ENCODE results near the gene MSTO1. TPM values are rescaled to one million over a fixed set of nuclear protein-coding genes. Genes with fewer than 3 reads are reported as not detected.
A peak's percentile ranks its signal among the peaks of the same experiment; 100 is the strongest.
"Not testable (repeated sequence)": the region's sequence is repeated elsewhere in the genome, so short reads cannot be mapped to it uniquely, and the experiment has no call there.

MSTO1 gene
- total RNA-seq, 1 donor from 2014 or later, result 31.1 TPM

DNA sequence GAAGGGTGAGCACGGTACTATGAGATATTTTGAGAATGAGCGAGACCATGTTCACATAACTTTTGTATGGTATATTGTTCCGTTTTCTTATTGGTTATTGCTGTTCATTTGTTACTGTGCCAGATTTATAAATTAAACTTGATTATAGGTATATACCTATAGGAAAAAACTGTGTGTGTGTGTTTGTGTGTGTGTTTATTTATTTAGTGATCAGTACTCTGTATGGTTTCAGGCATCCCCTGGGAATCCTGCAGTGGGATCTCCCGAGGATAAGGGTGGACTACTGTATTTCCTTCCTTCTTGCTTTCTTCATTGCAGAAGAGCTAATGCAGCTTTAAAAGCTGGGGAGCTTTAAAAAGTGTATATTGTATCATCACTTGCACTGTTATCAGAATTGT lies 39.4 kb upstream of the MSTO1 start:
- Histone ChIP-seq H3K4me3 (no peak overlapping the region), H3K27ac (no peak overlapping the region), H3K9me3 (no peaks in the 10 kb centered on the region), H3K36me3 (peaks cover 22% of the 10 kb centered on the region), H3K27me3 (ENCODE audit: low read depth) (no peaks in the 10 kb centered on the region), H3K4me1 (no peaks in the 10 kb centered on the region)
- ATAC-seq (no peak), DNase-seq (no peak)
- intact Hi-C loops (cut with DNase I), result no loop called here
- TF ChIP-seq CTCF (IDR thresholded peaks at IDR 0.05), result no peak

DNA sequence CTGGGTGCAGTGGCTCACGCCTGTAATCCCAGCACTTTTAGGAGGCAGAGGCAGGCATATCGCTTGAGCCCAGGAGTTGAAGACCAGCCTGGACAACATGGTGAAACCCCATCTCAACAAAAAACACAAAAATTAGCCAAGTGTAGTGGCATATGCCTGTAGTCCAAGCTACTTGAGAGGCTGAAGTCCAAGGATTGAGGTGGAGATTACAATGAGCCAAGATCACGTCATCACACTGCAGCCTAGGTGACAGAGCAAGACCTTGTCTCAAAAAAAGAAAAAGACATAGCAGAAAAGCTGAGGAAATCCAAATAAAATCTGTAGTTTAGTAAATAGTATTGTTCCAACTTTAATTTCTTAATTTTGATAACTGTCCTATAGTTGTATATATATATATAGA lies 35.9 kb upstream of the MSTO1 start:
- TF ChIP-seq CTCF (IDR thresholded peaks at IDR 0.05), result no peak
- DNase-seq (no peak), ATAC-seq (no peak)
- Histone ChIP-seq H3K36me3 (peaks cover 14% of the 10 kb centered on the region), H3K4me1 (no peaks in the 10 kb centered on the region), H3K4me3 (no peak overlapping the region), H3K9me3 (no peaks in the 10 kb centered on the region), H3K27ac (no peak overlapping the region), H3K27me3 (ENCODE audit: low read depth) (no peaks in the 10 kb centered on the region)
- intact Hi-C loops (cut with DNase I), result no loop called here

- H3K36me3 ChIP-seq; H3K4me3 ChIP-seq; H3K9me3 ChIP-seq; H3K4me1 ChIP-seq; ATAC-seq; intact Hi-C loops (cut with DNase I); H3K27ac ChIP-seq; H3K27me3 ChIP-seq (ENCODE audit: low read depth); DNase-seq: not testable (repeated sequence)
These were observed 34.4 kb upstream of the MSTO1 start for GRCh38 chr1:155575608-155576007.

- H3K9me3 ChIP-seq; intact Hi-C loops (cut with DNase I); DNase-seq; H3K36me3 ChIP-seq; H3K4me1 ChIP-seq; ATAC-seq; H3K27ac ChIP-seq; H3K27me3 ChIP-seq (ENCODE audit: low read depth); H3K4me3 ChIP-seq: not testable (repeated sequence)
These were observed 26.2 kb upstream of the MSTO1 start for GRCh38 chr1:155583846-155584245.

GRCh38 chr1:155589282-155589681 lies 20.7 kb upstream of the MSTO1 start:
- H3K27me3 ChIP-seq (ENCODE audit: low read depth); intact Hi-C loops (cut with DNase I); H3K27ac ChIP-seq; H3K9me3 ChIP-seq; H3K4me1 ChIP-seq; H3K4me3 ChIP-seq; H3K36me3 ChIP-seq; DNase-seq; ATAC-seq: not testable (repeated sequence)

- ATAC-seq (peak; percentile 18 to 36), DNase-seq (peak; percentile 22)
- H3K27ac ChIP-seq; H3K4me1 ChIP-seq; H3K9me3 ChIP-seq; intact Hi-C loops (cut with DNase I); H3K4me3 ChIP-seq; H3K36me3 ChIP-seq; H3K27me3 ChIP-seq (ENCODE audit: low read depth): not testable (repeated sequence)
These were observed 19.3 kb upstream of the MSTO1 start for GRCh38 chr1:155590516-155591247.

DNA sequence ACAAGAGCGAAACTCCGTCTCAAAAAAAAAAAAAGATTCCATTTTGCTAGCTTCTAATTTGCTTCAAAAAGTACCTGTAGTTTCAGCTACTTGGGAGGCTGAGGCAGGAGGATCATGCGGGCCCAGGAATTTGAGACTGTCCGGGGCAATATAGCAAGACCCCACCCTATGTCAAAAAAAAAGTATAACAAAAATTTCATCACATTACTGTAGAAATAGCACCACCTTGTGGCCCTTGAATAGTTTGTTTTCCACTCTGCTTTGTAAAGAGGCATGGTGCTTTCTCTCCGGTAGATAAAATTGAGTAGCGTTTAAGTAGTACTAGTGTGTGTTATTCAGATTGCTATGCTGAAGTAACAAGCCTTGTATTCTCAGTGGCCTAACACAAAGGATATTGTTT lies 18.2 kb upstream of the MSTO1 start:
- DNase-seq (no peak), ATAC-seq (peak; percentile 75 to 82)
- TF ChIP-seq CTCF (IDR thresholded peaks at IDR 0.05), result peak; percentile 60
- Histone ChIP-seq H3K4me3 (no peak overlapping the region), H3K9me3 (no peaks in the 10 kb centered on the region), H3K27me3 (ENCODE audit: low read depth) (no peaks in the 10 kb centered on the region), H3K27ac (no peak overlapping the region), H3K36me3 (no peaks in the 10 kb centered on the region), H3K4me1 (no peaks in the 10 kb centered on the region)
- intact Hi-C loops (cut with DNase I), result no loop called here

- H3K27ac ChIP-seq; H3K4me3 ChIP-seq; H3K36me3 ChIP-seq; H3K9me3 ChIP-seq; ATAC-seq; intact Hi-C loops (cut with DNase I); DNase-seq; H3K4me1 ChIP-seq; H3K27me3 ChIP-seq (ENCODE audit: low read depth): not testable (repeated sequence)
These were observed 14.0 kb upstream of the MSTO1 start for GRCh38 chr1:155595877-155596474.
